Ammon's horn (tissue), 1 donor: ENCODE results near the gene E2F8.

Experiments
- DNase-seq: peaks from one replicate; pipeline ENCODE4 v3.0.0-alpha.2; 2016; ENCODE audit warnings: low spot score

Gene E2F8

DNA sequence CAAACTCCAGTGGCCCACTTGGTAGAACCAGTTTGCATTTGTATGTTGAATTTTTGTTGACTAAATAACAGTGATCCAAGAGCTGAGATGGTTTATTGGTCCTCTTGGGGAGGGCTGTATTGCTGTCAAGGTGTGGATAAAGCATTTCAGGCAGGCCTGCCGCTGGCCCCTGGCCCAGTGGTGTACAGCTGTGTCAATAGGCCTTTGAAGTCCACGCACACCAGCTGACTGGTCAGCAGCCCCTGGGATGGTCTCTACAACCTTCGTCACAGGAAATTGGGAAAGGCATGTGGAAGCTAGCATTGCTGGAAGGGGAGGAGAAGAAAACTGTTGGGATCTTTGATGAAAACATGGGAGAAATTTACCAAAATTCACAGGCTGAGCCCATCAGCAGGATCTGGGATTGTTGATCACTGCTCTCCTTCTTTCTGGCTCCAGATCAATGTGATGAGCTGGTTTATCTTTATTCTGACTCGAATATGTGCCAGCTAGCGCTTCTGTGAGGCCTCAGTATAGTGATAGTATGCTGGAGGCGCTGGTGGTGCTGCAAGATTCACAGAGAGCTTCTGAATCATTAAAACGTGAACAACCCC, 12.5 kb upstream of the E2F8 start:
- DNase-seq, result no peak

DNA sequence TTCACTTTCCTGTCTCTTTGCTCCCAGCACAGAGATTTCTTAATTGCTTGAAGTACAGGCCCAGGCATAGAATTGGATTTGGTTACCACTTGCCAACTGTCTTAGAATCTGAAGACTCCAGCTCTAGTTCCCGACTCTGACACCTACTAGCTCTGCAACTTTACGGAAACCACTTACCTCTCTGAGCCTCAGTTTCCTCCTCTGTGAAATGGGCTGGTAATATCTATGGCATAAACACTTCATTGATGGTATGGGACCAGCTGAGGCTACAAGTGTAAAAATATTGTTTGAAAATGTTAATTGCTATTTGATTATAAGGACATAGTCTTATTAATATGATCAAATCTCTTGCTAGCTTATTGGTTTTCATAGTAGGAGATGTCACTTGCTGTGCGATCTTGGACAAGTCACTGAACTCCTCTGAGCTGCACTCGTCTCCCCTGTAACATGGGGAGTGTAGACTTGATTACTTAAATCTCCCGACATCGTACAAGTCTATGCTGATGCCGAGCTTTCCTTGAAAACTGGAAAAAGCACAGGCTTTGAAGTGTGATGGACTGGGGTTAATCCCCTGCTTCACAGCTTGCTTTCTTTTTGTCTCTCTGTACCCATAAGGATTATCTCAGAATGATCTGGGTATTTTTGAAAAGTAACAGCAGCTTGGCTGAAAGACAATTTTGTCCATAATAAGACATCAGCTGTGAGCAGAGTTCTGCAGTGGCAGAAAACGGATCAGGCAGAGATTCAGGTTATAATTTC, 11.8 kb upstream of the E2F8 start:
- DNase-seq, result no peak

DNA sequence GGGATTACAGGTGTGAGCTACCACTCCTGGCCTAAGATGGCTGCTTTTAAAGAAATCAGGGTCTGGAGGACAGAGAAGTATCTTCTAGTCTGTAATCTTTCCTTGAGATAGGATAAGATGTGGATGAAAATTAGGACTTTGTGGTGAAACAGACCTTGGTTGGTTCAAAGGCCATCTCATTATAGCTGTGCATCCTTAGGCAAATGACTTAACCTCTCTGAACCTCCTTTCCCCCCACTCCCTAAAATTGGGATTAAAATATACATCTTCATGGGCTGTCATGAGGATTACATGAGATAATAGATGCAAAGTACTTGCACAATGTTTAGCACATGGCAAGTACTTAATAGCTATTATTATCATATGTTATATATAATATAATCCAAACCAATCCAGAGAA, 10.8 kb upstream of the E2F8 start:
- no peak for DNase-seq

DNA sequence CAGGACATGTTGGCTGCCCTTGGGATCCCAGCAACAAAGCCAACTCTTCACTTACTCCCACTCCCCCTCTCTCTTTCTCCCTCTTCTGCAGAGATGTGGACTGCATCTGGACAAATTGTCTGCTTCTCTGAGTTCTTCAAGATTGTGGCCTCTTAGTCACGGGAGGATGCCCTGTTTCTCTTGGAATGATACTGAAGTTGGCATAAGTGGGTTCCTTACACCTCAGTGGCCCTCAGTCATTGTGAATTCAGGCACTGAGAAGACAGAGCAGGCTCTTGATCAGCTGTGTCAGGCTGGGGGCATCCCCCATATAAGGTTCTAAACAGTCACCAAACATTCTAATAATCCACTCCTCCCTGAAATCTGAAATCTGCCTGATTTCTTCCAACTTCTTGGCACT, 6.1 kb upstream of the E2F8 start:
- no peak for DNase-seq

DNA sequence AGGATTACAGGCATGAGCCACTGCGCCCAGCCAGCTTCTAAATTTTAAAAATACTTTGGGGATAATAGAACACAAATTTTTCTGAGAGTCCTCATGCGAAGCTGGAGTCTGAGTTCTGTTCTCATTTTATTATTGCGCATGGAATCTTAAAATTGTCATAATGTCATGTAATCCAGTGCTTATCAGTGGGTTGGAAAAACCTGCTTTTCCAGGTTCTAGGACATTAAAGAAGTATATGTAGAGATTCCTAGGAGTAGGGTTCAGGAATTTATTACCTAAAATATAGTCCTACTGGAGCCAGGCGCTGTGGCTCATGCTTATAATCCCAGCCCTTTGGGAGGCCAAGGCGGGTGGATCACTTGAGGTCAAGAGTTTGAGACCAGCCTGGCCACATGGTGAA, 4.6 kb upstream of the E2F8 start:
- DNase-seq, result no peak

DNA sequence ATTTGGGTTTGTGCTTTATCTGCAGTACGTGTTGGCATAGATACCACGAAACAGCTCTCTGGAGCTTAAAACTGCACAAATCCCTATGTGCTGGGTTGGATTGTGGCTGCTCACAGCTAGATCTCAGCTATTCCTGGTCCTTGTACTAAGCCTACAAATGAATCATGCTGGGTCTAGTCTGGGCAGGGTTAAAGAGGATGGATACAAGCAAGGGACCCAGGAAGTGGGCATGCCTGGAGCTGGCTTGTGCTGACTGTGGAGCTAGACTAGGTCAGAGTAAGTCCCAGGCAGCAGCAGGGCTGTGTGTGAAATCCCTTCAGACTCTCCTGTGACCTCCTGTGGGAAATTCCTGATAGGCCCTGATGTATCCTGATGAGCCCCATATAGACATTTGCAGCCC, 3.9 kb upstream of the E2F8 start:
- DNase-seq, result no peak

DNA sequence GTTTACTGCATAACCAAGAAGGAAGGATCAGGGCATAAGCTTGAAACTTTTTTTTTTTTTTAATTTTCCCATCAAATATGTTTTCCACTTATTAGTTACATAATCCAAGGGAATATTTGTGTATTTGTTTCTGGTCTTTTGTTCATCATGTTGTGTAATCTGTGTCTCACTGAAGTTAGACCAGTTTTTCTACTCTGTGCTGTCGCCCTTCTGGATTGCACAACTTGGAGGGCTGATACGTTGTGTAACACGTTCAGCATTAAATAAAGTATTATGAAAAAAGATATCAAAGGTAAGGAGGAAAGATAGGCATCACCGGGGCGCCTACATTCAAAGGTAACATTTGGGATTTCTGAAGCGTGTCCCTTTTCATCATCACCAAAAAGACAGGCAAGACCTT, 3.3 kb upstream of the E2F8 start:
- no peak for DNase-seq

DNA sequence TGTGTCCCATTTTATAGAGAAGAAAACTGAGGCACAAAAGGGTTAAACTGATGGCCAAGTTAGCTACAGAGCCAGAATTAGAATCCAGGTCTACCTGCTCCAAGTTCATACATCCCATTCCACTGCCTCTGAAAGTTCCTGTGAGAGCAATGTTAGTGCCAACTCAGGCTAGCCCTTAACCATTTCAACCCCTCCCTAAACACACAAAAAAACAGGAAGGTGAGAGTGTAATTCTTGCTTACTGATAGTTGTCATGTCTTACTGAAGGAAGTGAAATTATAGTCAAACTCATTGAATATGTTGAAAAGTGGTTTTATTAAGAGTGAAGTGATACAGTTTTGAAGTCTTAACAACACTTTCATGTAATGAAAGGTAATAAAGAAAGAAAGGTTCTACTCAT, 2.9 kb upstream of the E2F8 start:
- no peak for DNase-seq

DNA sequence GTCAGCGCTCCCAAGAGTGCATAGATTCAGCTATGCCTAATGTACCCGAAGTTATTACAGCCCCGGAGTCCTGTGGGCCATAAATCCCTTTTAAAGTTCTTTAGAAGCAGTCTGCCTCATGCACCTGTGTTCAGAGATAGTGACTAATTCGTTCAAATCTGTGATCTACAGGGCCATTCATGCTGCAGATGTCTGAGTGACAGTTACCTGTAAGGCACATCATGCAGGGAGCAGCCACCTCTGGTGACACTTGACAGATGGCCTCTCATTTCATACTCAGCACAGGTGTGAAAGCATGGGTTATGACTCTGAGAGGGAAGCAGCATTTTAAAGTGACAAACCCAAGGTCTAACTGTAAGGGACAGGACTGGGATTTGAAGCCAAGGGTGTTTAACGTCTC, 2.4 kb upstream of the E2F8 start:
- DNase-seq, result no peak

DNA sequence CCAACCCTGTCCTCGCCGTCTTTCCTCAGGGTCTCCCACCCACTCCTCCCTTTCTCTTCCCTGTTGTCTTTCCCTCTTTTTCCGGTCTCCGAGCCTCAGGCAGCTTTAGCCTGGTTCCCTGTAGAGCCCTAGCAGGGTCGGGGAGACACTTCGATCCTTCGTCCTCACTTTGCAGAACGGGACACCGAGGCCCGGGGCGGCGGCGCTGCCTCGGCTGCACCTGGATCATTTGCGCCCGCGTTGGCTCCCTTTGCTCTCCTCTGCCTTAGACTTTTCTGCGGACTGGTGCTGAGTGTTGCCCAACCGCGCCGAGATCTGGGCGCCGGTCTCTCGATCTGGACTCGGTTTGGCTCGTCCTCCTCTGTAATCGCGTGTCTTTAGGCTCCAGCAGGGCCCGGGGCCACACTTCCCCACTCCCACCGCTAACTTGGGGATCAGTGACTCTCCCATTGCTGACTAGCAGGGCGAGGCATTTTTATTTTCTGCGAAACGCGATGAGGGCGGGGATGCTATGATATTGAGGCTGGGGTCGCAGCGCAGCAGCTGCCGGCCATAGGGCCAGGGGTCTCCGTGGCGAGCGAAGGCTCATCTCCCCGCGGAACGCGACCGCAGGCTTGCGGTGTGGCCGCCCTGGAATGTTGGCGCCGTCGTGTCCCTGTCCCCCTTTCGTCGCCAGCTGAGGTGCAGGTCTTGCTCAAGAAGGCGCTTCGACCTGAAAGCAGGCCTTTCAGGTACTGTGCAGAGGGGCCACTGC, 1.6 kb upstream of the E2F8 start:
- DNase-seq, result no peak

DNA sequence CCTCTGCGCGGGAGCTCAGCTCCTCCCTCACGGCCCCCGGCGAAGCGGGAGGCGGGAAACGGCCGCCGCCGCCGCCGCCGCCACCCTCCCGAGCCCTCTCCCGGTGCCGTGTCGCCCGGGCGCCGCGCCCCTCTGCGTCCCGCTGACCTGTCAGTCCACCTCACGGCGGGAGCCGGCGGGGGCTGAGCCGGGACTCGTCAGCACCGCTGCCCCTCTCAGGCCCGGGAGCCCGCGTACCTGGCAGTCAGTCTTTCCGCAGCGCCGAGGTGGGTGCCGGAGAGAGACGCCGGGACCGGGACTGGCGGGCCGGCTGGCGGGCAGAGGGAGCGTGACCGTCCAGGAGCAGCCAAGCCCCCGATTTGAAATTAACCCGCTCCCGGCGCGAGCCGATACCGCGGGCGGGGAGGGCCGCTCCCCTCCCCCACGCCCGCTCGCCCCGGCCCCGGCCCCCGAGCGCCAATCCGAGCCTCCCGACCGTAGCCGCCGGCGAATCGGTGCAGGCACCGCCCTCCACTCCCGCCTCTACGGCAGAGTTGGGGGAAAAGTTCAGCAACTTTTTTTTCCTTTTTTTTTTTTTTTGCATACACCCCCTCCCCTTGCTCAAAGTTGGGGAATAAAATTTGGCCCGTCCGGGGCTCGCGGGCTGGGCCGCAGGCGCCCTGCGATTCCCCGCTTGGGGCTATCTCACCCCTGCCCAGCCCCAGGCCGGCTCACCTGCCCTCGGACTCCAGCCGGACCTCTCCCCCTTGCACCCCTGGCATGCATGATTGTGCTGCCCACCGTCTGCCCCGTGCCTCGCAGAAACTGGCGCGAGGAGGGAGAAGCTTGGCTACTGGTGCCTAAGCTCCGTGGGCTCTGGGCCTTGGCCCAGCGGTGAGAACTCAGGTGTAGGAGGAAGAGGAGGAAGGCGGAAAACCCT, 774 bp upstream of the E2F8 start:
- no peak for DNase-seq

DNA sequence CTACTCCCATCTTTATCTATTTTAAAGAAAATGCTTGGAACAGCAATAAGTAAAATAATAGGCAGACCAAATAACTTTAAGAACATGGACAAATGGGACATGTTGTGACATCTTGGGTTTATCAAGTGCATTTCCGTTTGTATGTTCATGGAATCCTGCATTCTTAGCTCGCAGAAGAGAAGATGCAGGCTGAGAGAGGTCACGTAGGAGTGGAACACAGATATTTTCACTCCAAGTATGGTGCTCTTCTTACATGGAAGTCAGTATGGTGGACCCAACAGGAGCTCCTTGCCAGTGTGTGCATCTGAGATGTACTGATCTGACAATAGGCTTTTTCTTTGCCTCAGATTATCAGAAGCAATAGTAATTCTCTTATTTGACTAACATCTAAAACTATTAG, 1.7 kb downstream of the E2F8 start:
- no peak for DNase-seq

DNA sequence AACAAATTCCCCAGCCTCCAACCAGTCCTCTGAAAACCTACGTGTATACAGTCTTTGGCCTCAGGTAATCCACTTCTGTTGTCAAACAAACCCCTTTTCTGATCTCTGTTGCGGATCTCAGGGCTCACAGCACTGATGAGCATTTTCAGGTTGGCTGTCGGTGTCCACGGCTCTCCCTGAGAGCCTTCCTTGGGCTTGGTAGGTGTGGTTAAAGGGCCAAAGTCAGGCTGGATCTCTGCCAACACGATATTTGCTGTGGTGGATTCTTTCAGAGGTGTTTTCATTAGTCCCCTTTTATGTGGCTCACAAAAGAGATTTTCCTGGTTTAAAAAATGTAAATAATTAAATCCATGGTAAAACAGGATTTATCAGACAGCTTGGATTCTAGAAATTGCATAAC, 2.9 kb downstream of the E2F8 start:
- no peak for DNase-seq

DNA sequence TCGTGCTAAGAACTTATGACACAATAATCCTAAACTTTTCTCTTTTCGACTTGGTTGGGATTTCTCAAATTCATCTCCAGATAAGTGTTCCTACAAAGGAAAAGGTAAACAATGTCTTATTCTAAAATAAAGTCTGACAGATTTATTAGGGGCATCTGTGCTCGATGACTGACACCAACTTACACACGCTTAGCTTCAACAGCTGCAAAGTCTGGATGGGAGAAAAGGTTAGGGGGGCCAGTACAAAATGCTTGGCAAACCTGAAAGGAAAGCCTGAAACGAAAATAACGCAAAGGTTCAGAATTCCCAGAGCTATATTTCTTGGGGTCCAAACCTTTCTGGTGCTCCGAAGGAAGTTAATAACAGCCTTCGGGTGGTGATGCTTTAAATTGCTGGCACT, 3.4 kb downstream of the E2F8 start:
- no peak for DNase-seq

DNA sequence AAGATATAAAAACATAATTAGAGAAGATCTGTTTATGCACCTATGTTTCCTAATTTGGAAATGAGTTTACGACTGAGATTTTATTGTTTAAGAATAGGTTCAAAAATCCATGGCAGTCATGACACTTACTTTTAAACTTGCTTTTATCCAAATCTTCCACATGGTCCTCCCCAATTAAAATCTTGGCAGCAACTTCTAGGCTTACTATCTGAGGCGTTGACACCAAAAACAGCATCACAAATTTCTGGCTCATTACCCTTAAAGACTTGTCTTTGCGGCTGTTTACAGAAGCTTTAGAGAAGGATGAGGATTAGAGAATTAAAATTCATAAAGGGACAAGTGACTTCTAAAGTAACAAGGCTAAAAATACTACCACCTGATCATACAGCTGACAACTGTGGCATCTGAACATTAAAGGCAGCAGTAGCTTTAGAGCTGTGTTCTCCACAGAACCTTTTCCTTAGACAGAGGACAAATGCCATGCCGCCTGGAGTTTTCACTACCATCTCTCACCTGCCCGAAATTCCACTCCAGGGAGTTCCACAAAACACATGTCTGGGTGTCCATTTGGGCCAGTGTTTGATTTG, 6.4 kb downstream of the E2F8 start:
- DNase-seq, result no peak

DNA sequence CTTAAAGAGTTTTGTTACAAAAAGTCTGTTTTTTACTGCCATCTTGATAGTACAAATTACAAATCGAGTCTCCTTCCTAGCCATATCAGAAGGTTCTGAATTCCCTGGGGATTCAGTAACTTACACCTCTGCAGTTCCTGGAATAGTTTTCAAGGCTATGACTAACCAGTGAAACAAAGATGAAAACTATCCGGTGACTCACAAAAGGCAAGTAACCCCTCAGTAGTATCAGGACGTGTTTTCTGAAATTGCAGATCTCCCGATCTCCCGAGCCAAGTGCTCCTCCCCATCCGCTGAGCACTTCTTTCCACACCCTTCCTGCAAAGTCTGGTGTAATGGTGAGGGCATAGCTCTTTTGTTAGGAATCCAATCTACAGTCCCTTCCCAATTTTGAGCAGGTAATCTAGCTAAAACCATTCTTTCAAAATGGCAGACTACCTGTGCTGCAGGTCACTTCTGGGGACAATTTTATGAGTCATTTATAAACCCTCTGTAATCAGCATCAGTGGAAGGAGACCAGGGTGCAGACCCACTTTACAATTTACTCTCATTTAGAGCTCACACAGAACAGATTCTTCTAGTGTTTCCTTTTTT, 7.7 kb downstream of the E2F8 start:
- no peak for DNase-seq

DNA sequence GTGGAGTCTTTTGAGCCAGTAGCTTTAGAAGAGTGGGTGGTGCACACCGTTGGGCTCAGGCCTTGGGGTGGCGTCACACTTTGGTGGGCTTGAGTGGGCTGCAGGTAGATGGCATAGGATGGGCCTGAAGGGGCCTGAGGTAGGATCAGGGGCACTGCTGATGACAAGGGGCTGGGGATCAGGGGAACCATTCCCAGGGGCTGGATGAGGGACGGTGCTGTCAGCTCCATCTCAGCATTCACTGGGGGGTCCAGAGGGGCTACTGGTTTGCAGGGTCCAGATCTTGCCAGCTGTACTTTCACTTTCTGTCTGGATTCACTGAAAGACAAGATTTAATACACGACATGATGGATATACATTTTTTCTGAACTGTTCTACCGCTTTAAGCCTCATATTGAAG, 11.1 kb downstream of the E2F8 start:
- no peak for DNase-seq

DNA sequence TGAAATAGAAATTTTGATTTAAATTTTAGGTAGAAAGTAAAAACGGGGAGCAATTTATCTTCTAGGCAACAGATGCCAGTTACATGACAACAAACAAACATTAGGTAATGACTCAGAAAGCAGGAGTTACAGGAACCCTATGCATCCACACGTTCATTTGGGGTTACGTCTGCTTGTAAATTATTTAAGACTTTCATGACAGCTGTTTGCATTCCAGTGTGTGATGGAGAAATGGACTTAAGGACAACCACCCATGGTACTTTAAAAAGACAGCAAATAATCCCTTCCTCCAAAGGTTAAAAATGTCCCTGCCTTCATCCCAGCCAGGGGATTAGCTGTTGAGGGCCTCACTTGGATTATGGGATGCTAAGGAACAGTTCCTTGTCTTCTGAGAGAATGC, 11.8 kb downstream of the E2F8 start:
- no peak for DNase-seq

DNA sequence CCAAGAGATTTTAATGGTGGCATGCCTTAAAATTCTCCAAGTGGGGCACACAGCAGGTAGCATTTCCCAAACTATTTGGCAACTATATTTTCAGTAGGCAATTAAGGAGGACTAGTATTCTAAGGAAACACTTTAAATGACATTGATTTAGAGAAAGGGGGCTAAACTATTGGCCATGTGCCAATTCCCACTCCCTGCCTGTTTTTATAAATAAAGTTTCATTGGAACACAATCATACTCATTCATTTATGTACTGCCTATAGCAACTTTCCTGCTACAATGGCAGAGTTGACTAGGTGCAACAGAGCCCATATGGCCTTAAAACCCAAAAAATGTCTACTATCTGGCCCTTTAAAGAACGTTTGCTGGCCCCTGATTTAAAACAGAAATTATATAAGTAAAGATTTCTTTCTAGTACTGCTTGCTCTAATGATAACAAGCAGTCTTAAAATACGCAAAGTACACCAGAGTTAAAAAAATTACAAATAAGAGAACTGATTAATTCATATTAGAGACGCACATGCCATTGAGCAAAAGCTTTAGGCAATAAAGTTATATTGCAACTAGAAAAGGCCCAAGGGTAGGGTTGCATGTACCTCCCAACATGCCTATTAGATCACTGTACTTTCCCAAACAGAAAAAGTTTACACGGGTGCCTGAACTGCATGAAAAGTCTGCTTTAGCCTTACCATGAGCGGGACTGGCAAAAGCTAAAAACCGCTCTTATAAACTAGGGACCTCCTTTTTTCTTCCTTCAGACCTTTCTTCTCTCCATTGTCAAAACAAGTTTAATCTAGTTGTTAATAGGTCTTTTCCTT, 14.2 kb downstream of the E2F8 start:
- no peak for DNase-seq

DNA sequence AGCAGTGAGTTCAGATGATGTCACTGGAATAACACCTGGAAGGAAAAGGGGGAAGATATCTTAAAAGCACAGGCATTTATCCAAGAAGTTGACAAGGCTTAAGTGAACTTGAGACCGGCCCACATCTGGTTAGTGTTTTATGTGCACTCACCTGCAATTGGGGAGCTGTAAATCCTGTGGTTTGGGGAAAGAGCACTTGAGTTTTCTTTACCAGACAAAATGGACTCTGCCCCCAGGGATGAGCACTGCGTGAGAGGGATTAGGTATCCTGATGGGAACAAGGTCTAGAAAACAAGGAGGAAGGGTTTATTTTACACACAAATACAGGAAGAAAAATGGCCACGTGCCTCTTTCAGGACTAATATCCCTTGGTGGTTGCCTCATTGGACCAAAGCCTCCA, 15.2 kb downstream of the E2F8 start:
- DNase-seq, result no peak

DNA sequence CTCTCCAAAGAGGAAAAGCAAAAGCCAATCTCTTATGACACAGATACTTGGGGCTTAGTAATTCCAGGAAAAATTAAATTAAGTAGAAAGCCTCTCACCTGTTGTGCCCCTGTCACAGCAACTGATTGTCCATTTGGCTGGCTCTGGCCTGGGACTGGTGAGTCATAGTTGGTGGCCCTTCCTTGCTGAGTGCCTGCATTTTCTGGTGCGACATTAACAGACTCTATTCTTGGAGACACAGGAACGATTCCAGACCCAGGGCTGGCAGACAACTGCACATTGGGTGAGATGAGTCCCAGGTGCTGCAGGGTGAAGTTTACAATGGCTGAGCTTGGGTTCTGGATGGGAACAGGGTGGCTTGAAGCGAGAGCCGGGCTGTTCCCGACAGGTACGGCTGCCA, 15.6 kb downstream of the E2F8 start:
- DNase-seq, result no peak
